Large intestine (tissue), 3 donors: ENCODE data around the gene OGA. TPM values are rescaled to one million over a fixed set of nuclear protein-coding genes. Genes with fewer than 3 reads are reported as not detected.

Source experiments
- DNase-seq, 2 donors: peaks; one replicate each; pipeline versions ENCODE4 v3.0.0 to v3.0.0-alpha.2; 2013
- H3K27ac ChIP-seq: one replicate; pipeline ENCODE4 v1.5.1; 2013; ENCODE audit warnings: low read length
- H3K27me3 ChIP-seq: 2 replicates; pipeline ENCODE4 v1.6.1; 2013; ENCODE audit warnings: low read length; ENCODE audit not compliant: control insufficient read depth, insufficient read depth
- H3K36me3 ChIP-seq: 2 replicates; pipeline ENCODE4 v1.6.1; 2013; ENCODE audit warnings: low read length; ENCODE audit not compliant: control insufficient read depth, insufficient read depth
- H3K4me1 ChIP-seq: one replicate; pipeline ENCODE4 v1.6.1; 2013; ENCODE audit warnings: low read length; ENCODE audit not compliant: control insufficient read depth, insufficient read depth
- H3K4me3 ChIP-seq: one replicate; pipeline ENCODE4 v1.5.1; 2013; ENCODE audit warnings: low read length
- H3K9me3 ChIP-seq: one replicate; pipeline ENCODE4 v1.6.1; 2013; ENCODE audit warnings: mild to moderate bottlenecking, low read depth, low read length, moderate library complexity; ENCODE audit not compliant: control insufficient read depth
- WGBS: methylation state at CpG from one replicate; pipeline ENCODE4 v1.1.5; 2013; ENCODE audit warnings: low lambda C conversion rate; ENCODE audit not compliant: insufficient coverage; 5-methylcytosine and 5-hydroxymethylcytosine counted together
- polyA plus RNA-seq: library from polyadenylated mRNA; unstranded; fragments of 120-200 nt; gene quantifications from one replicate; pipeline ENCODE4 v1.2.1, GENCODE V29; 2013

Gene OGA
- polyA plus RNA-seq, 1 donor: 129 TPM

DNA sequence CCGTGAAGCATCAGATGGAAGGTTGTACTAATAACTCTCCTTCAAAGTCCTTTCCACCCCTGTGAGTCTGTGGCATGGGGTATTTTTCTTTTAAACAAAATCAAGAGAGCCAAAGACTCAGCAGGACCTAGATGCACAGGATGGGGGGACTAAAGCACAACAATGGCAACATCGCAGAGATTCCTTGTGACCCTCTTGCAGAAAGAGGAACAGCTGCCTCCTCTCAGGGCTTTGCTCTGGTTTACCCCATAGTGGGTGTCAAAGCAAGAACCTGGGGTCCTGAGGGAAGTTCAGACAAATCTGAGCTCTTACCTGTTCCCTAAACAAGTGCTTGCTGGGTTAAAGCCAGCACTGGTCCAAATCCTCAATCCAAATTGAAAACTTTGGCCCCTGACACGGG is 81.6 kb downstream of the OGA start:
- no CpG with 5 or more reads among the region's 3 CpGs for WGBS
- no peaks in the 10 kb centered on the region for H3K36me3 ChIP-seq
- H3K9me3 ChIP-seq: no peaks in the 10 kb centered on the region
- no peak for DNase-seq
- no peak overlapping the region for H3K27ac ChIP-seq
- H3K4me3 ChIP-seq: no peak overlapping the region
- H3K4me1 ChIP-seq: no peaks in the 10 kb centered on the region
- H3K27me3 ChIP-seq: peaks cover 8% of the 10 kb centered on the region

Other genes with a start within 250 kb of the OGA start
- gene POLL, start 230.2 kb downstream of the OGA start, polyA plus RNA-seq: 31.4 TPM
- gene DPCD, start 230.1 kb downstream of the OGA start, polyA plus RNA-seq: 17.4 TPM
- gene FBXW4, start 123.3 kb downstream of the OGA start, polyA plus RNA-seq: 45.7 TPM
- not detected for gene FGF8, start 42.3 kb downstream of the OGA start, polyA plus RNA-seq
- gene NPM3, start 35.0 kb downstream of the OGA start, polyA plus RNA-seq: 45.2 TPM
- 21.2 TPM for gene KCNIP2, start 25.4 kb upstream of the OGA start, polyA plus RNA-seq
- gene ARMH3, start 237.7 kb upstream of the OGA start, polyA plus RNA-seq: 19.3 TPM
- 17.9 TPM for gene HPS6, start 246.9 kb upstream of the OGA start, polyA plus RNA-seq